Measurements from ENCODE around the gene ARHGEF38. TPM values are rescaled to one million over a fixed set of nuclear protein-coding genes. Genes with fewer than 3 reads are reported as not detected.

Gene ARHGEF38
- 0.21 TPM in 1 of 2 replicates, not detected in the other for total RNA-seq

GRCh38 chr4:105551965-105552746 is at the start of gene ARHGEF38:
ARHGEF38 (plus strand) TSS chr4:105552620; CDS start chr4:105552766, 146 bp downstream.

GRCh38 chr4:105708181-105709080 is 156.0 kb downstream of the ARHGEF38 start, which contains the start of the genes GSTCD and INTS12:
GSTCD (plus strand) TSS chr4:105708784; CDS start chr4:105717614, 8,830 bp downstream.
INTS12 (minus strand) TSS chr4:105708689; CDS start chr4:105700005, 8,684 bp downstream.

Other genes starting within 250 kb of the ARHGEF38 start
- gene PPA2, start 78.6 kb upstream of the ARHGEF38 start, total RNA-seq, result 117 and 144 TPM in 2 replicates
- gene INTS12, start 156.1 kb downstream of the ARHGEF38 start, total RNA-seq, result 32.7 and 33.8 TPM in 2 replicates
- gene GSTCD, start 156.2 kb downstream of the ARHGEF38 start, total RNA-seq, result 17.3 and 19.5 TPM in 2 replicates